Mesothelial cell of epicardium (in vitro differentiated cells): Measurements from ENCODE around the gene PHACTR3. TPM values are rescaled to one million over a fixed set of nuclear protein-coding genes. Genes with fewer than 3 reads are reported as not detected.

Source experiments
- DNase-seq, 2 experiments: peaks; one replicate each; pipeline ENCODE4 v3.0.0; 2021; ENCODE audit warnings: low spot score in 2 of 2; ENCODE audit not compliant: unreplicated experiment in 2 of 2
- H3K27ac Mint-ChIP-seq: 2 replicates; pipeline ENCODE4 v1.8.0; 2021; ENCODE audit warnings: mixed read lengths
- H3K27me3 Mint-ChIP-seq: 2 replicates; pipeline ENCODE4 v1.8.0; 2021; ENCODE audit warnings: low read depth, mixed read lengths
- H3K36me3 Mint-ChIP-seq: 2 replicates; pipeline ENCODE4 v1.8.0; 2021; ENCODE audit warnings: mixed read lengths
- H3K4me1 Mint-ChIP-seq: 2 replicates; pipeline ENCODE4 v1.8.0; 2021; ENCODE audit warnings: mixed read lengths
- H3K4me3 Mint-ChIP-seq: 2 replicates; pipeline ENCODE4 v1.8.0; 2021; ENCODE audit warnings: mild to moderate bottlenecking, moderate library complexity, mixed read lengths
- H3K9me3 Mint-ChIP-seq: 2 replicates; pipeline ENCODE4 v1.8.0; 2021; ENCODE audit warnings: mixed read lengths
- total RNA-seq: library from RNA; stranded (reverse); gene quantifications from 3 replicates; pipeline ENCODE4 v1.2.1, GENCODE V29; 2021
- TF ChIP-seq, protein P1 (sequence below): fragments of 200-600 bp; sonication (generic); IDR thresholded peaks from one replicate; pipeline ENCODE4 v1.5.0; 2021; ENCODE audit warnings: antibody characterized with exemption; ENCODE audit not compliant: unreplicated experiment

The PHACTR3 gene
- total RNA-seq, 1 donor from 2014 or later: 0.16 TPM

DNA sequence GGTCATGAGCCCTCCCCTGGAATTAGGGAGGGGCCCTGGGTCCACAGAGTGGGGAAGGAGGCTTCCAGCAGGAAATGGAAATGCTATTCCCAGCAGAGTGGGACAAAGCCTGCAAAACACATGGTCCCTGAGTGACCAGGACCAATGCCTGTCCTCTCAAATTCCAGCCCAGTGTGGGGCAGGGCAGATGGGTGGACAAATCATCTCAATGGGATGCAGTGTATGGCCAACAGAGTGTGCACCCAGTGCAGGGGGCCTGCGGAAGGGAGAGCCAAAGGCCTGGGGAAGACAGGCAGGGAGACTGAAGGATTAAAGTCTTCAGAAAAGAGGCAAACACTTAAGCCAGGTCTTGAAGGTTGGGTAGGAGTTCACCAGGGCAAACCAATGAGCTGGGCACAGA, 28.7 kb upstream of the PHACTR3 start:
- TF ChIP-seq, protein P1, sequence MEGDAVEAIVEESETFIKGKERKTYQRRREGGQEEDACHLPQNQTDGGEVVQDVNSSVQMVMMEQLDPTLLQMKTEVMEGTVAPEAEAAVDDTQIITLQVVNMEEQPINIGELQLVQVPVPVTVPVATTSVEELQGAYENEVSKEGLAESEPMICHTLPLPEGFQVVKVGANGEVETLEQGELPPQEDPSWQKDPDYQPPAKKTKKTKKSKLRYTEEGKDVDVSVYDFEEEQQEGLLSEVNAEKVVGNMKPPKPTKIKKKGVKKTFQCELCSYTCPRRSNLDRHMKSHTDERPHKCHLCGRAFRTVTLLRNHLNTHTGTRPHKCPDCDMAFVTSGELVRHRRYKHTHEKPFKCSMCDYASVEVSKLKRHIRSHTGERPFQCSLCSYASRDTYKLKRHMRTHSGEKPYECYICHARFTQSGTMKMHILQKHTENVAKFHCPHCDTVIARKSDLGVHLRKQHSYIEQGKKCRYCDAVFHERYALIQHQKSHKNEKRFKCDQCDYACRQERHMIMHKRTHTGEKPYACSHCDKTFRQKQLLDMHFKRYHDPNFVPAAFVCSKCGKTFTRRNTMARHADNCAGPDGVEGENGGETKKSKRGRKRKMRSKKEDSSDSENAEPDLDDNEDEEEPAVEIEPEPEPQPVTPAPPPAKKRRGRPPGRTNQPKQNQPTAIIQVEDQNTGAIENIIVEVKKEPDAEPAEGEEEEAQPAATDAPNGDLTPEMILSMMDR: no peak
- H3K36me3 Mint-ChIP-seq: no peaks in the 10 kb centered on the region
- H3K4me3 Mint-ChIP-seq: no peak overlapping the region
- peaks cover 7% of the 10 kb centered on the region for H3K4me1 Mint-ChIP-seq
- no peak overlapping the region for H3K27ac Mint-ChIP-seq
- no peaks in the 10 kb centered on the region for H3K9me3 Mint-ChIP-seq
- no peak for DNase-seq
- H3K27me3 Mint-ChIP-seq: peaks cover 84% of the 10 kb centered on the region

DNA sequence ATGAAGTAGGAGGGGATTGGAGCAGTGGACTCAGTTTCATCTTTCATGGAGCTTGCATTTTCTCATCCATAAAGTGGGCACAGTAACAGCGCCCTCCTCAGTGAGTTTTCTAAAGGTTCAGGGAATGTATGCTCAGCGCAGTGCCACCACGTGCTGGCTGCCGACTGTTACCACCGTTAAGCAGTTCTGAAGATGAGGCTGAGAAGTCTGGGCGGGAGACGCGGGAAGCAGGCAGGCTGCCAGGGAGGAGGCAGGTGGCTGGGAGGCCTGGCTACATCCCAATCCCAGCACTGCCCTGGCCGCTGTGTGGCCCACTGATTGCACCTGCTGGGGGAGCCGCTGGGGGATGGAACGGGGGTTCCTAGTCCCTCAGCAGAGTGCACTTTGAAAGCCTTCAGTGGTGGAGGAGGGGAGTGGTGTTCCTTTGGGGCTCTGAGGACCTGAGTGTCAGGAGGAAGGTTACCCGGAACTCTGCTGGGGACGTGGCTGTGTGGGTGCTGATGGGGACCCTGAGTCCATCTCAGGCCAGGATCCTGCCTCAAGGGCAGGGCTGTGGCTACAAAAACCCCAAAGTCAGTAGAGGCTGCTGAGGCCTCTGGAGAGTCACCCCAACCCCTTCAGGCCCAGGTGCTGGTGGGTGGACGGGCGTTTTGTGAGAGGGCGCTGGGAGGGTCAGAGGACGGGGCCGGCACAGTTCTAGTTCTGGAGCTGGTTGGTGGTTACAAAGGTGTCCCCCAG, 28.0 kb upstream of the PHACTR3 start:
- Mint-ChIP-seq H3K4me1 (peaks cover 7% of the 10 kb centered on the region), H3K36me3 (no peaks in the 10 kb centered on the region), H3K27me3 (peaks cover 87% of the 10 kb centered on the region), H3K27ac (no peak overlapping the region), H3K4me3 (no peak overlapping the region), H3K9me3 (no peaks in the 10 kb centered on the region)
- no peak for DNase-seq
- TF ChIP-seq, protein P1: no peak

DNA sequence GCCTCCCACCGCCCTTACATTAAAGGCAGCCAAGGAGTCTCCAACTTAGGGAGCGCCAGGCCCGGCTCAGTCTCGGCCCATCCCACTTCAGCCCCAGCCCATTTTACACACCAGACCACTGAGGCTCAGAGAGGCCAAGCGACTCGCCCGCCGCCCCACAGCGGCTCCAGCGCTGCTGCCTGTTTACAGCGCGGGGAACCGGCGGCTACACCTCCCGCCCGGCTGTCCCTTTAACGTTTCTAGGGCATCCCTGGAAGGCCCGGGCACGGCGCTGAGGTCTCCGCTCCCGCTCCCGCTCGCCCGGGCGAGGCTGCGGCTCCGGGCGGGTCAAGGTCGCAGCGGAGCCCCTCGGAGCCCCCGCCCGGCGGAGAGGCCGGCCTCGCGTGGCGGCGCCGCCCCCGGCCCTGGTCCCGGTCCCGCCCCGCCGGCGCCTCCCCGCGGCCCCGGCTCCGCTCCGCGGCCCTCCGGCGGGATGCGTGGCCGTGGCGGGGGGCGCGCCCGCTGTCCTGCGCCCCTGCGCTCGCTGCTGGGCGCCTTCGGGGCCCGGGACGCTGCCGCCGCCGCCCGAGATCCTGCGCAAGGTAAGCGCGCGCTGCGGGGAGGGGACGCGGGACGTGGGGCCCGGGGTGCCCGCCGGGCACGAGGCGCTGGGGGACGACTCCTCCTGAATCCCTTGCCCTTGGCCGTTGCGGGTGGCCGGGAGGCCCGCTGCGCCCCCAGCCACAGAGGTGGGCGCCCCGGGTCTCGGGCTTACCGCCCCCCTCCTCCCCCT, 27.1 kb upstream of the PHACTR3 start:
- Mint-ChIP-seq H3K9me3 (no peaks in the 10 kb centered on the region), H3K4me3 (no peak overlapping the region), H3K27ac (no peak overlapping the region), H3K36me3 (no peaks in the 10 kb centered on the region), H3K4me1 (peaks cover 3% of the 10 kb centered on the region), H3K27me3 (peaks cover 86% of the 10 kb centered on the region)
- TF ChIP-seq, protein P1: no peak
- no peak for DNase-seq

DNA sequence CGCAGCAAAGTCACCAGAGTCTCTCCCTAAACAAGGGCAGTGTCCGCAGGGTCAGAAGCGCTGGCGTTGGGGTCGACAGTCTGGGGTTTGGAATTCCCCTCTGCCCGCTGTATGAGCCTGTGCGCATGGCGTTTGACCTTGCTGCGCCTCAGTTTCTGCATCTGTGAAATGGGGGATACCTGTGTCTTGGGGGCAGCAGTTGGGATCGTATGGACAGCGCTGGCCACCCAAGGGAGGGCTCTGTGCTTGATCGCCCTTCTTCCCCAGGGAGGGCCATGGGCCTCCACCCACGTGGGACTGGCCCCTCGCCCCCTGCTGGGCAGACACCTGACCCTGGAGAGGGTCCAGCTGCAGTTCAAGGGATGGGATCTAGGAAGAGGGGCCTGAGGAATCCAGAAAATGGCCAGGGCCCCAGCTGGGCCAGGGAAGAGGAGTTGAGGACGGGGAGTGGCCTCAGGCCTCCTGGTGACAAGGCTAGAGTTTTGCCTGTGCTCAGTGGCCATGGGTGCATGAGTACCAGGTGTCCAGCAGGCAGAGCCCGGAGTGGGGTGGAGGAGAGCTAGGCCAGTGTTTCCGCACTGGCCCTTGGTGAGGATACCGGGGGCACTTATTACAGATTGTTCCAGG, 26.4 kb upstream of the PHACTR3 start:
- no peak for DNase-seq
- peaks cover 92% of the 10 kb centered on the region for H3K27me3 Mint-ChIP-seq
- H3K4me3 Mint-ChIP-seq: no peak overlapping the region
- H3K4me1 Mint-ChIP-seq: peaks cover 2% of the 10 kb centered on the region
- TF ChIP-seq, protein P1: no peak
- no peaks in the 10 kb centered on the region for H3K9me3 Mint-ChIP-seq
- no peaks in the 10 kb centered on the region for H3K36me3 Mint-ChIP-seq
- no peak overlapping the region for H3K27ac Mint-ChIP-seq

DNA sequence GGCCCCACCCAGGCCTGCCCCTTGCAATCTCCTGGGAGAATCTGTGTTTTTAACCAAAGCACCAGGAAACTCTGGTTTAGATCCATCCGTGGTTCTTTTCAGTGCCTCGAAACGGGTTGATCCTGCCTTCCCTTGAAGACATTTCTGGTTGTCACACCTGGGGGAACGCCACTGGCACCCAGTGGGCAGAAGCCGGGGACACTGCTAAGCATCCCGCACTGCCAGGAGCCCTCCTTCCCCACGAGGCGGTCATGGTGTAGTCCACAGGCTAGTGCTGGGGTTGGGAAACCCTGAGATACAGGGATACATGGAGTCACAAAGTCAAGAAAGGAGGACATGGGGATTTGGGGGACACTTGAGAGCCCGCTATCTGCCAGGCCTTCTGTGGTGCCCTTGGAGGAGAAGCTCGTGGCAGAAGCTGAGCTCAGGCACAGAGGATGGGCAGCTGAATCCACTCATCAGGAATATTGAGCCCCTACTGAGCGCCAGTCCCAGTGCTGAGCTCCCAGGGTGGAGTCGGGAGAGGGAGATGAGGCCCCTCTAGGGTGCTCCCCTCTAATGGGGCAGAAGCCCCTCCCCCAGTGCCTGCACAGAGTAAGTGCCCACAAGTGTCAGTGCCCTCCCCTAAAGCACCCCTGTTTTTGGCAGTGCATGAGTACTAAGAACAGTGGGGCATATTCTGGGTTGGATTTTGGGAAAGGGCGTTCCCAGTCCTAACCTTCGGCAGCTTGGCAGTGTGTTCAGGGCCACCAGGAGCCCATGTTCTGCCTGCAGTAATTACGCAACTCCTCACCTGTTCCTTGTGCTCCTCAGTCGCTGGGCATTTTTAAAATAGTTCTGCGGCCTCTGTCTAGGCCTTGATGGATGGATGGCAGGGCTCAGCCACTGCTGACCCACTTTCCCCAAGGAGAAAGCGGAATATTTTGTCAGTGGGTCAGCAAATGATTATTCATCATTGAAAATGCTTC, 25.6 kb upstream of the PHACTR3 start:
- DNase-seq: no peak
- no peak overlapping the region for H3K27ac Mint-ChIP-seq
- no peaks in the 10 kb centered on the region for H3K36me3 Mint-ChIP-seq
- no peaks in the 10 kb centered on the region for H3K9me3 Mint-ChIP-seq
- TF ChIP-seq, protein P1: no peak
- H3K4me1 Mint-ChIP-seq: peaks cover 2% of the 10 kb centered on the region
- peaks cover 88% of the 10 kb centered on the region for H3K27me3 Mint-ChIP-seq
- H3K4me3 Mint-ChIP-seq: no peak overlapping the region
